ELR (cell line): Measurements from ENCODE around the gene TRIM15.
"Not testable (repeated sequence)": the region's sequence is repeated elsewhere in the genome, so short reads cannot be mapped to it uniquely, and the experiment has no call there.

Experiments
- DNase-seq: peaks from one replicate; pipeline ENCODE4 v3.0.0-alpha.2; 2015; ENCODE audit warnings: low read depth

Gene TRIM15

GRCh38 chr6:30162265-30163089 is 869 bp upstream of the TRIM15 start:
- no peak for DNase-seq

- no peak for DNase-seq
These were observed 740 bp downstream of the TRIM15 start for GRCh38 chr6:30163918-30164654.

- DNase-seq, result no peak
These were observed 1.4 kb downstream of the TRIM15 start for GRCh38 chr6:30164714-30165113.

- not testable (repeated sequence) for DNase-seq
These were observed 1.9 kb downstream of the TRIM15 start for GRCh38 chr6:30165238-30165637.

- no peak for DNase-seq
These were observed 3.8 kb downstream of the TRIM15 start for GRCh38 chr6:30167101-30167500.

GRCh38 chr6:30168741-30169140 is 5.4 kb downstream of the TRIM15 start:
- no peak for DNase-seq

GRCh38 chr6:30169658-30170614 is 6.6 kb downstream of the TRIM15 start:
- DNase-seq, result peak; percentile 68

GRCh38 chr6:30171677-30172471 is 8.5 kb downstream of the TRIM15 start:
- peak; percentile 35 for DNase-seq

GRCh38 chr6:30172681-30173080 is 9.3 kb downstream of the TRIM15 start:
- no peak for DNase-seq

- DNase-seq, result no peak
These were observed 12.4 kb downstream of the TRIM15 start for GRCh38 chr6:30175765-30176164.

- no peak for DNase-seq
These were observed 15.5 kb downstream of the TRIM15 start for GRCh38 chr6:30178837-30179236.

GRCh38 chr6:30180145-30180544 is 16.8 kb downstream of the TRIM15 start:
- no peak for DNase-seq

- DNase-seq, result no peak
These were observed 21.2 kb downstream of the TRIM15 start for GRCh38 chr6:30184417-30185031.

GRCh38 chr6:30185846-30186484 is 22.6 kb downstream of the TRIM15 start:
- DNase-seq, result no peak

- no peak for DNase-seq
These were observed 25.2 kb downstream of the TRIM15 start for GRCh38 chr6:30188541-30188940.

GRCh38 chr6:30192076-30192475 is 28.7 kb downstream of the TRIM15 start:
- DNase-seq, result peak; percentile 71

- DNase-seq, result peak; percentile 48
These were observed 31.7 kb downstream of the TRIM15 start for GRCh38 chr6:30194797-30195690.

GRCh38 chr6:30195951-30196350 is 32.6 kb downstream of the TRIM15 start:
- no peak for DNase-seq

GRCh38 chr6:30196376-30196775 is 33.0 kb downstream of the TRIM15 start:
- no peak for DNase-seq
